BLaER1 (cell line): Measurements from ENCODE around the gene FOXP4.

Experiments used
- H3K27ac ChIP-seq: shearing (Covaris generic); formaldehyde crosslinking; 2 replicates; pipeline ENCODE4 v1.8.1; 2022
- H3K27me3 ChIP-seq: shearing (Covaris generic); formaldehyde crosslinking; 2 replicates; pipeline ENCODE4 v1.8.1; 2022
- H3K36me3 ChIP-seq: shearing (Covaris generic); formaldehyde crosslinking; 2 replicates; pipeline ENCODE4 v1.8.1; 2022
- H3K4me1 ChIP-seq: shearing (Covaris generic); formaldehyde crosslinking; 2 replicates; pipeline ENCODE4 v1.8.1; 2022
- H3K4me2 ChIP-seq: shearing (Covaris generic); formaldehyde crosslinking; 2 replicates; pipeline ENCODE4 v1.8.1; 2022
- H3K4me3 ChIP-seq: shearing (Covaris generic); formaldehyde crosslinking; 2 replicates; pipeline ENCODE4 v1.8.1; 2022
- H3K9ac ChIP-seq: shearing (Covaris generic); formaldehyde crosslinking; 2 replicates; pipeline ENCODE4 v1.8.1; 2022
- H3K9me3 ChIP-seq: shearing (Covaris generic); formaldehyde crosslinking; 2 replicates; pipeline ENCODE4 v1.8.1; 2022
- H4K20me1 ChIP-seq: shearing (Covaris generic); formaldehyde crosslinking; 2 replicates; pipeline ENCODE4 v1.8.1; 2022
- Cebpa-rat ChIP-seq: shearing (Covaris generic); IDR thresholded peaks from 2 replicates; pipeline ENCODE4 v1.8.1; 2022

The FOXP4 gene

GRCh38 chr6:41621367-41621766 is 75.2 kb downstream of the FOXP4 start:
- no peak for TF ChIP-seq Cebpa-rat
- peaks cover 65% of the 10 kb centered on the region for H3K4me1 ChIP-seq
- H3K36me3 ChIP-seq: no peaks in the 10 kb centered on the region
- H3K9me3 ChIP-seq: peaks cover 24% of the 10 kb centered on the region
- no peaks in the 10 kb centered on the region for H3K27me3 ChIP-seq
- no peak overlapping the region for H3K9ac ChIP-seq
- no peak overlapping the region for H3K4me2 ChIP-seq
- H4K20me1 ChIP-seq: no peaks in the 10 kb centered on the region
- no peak overlapping the region for H3K4me3 ChIP-seq
- no peak overlapping the region for H3K27ac ChIP-seq

GRCh38 chr6:41621802-41622201 is 75.6 kb downstream of the FOXP4 start:
- no peaks in the 10 kb centered on the region for H4K20me1 ChIP-seq
- H3K9ac ChIP-seq: no peak overlapping the region
- no peaks in the 10 kb centered on the region for H3K36me3 ChIP-seq
- peaks cover 70% of the 10 kb centered on the region for H3K4me1 ChIP-seq
- no peak for TF ChIP-seq Cebpa-rat
- H3K4me3 ChIP-seq: no peak overlapping the region
- peaks cover 24% of the 10 kb centered on the region for H3K9me3 ChIP-seq
- no peaks in the 10 kb centered on the region for H3K27me3 ChIP-seq
- H3K27ac ChIP-seq: peak overlapping the region; percentile 96
- H3K4me2 ChIP-seq: peak overlapping the region; percentile 84

- no peak for TF ChIP-seq Cebpa-rat
- Histone ChIP-seq H3K36me3 (no peaks in the 10 kb centered on the region), H3K9me3 (peaks cover 24% of the 10 kb centered on the region), H3K9ac (peak overlapping the region; percentile 78), H3K4me1 (peaks cover 76% of the 10 kb centered on the region), H3K27me3 (no peaks in the 10 kb centered on the region), H3K4me2 (peak overlapping the region; percentile 84), H4K20me1 (no peaks in the 10 kb centered on the region), H3K4me3 (no peak overlapping the region), H3K27ac (peak overlapping the region; percentile 96)
Observed at GRCh38 chr6:41622206-41622988, 76.2 kb downstream of the FOXP4 start.

- no peaks in the 10 kb centered on the region for H4K20me1 ChIP-seq
Observed at GRCh38 chr6:41623330-41623729, 77.1 kb downstream of the FOXP4 start.

GRCh38 chr6:41624621-41625380 is 78.6 kb downstream of the FOXP4 start:
- H3K4me3 ChIP-seq: peak overlapping the region; percentile 43
- H4K20me1 ChIP-seq: no peaks in the 10 kb centered on the region
- no peaks in the 10 kb centered on the region for H3K27me3 ChIP-seq
- peaks cover 24% of the 10 kb centered on the region for H3K9me3 ChIP-seq
- no peaks in the 10 kb centered on the region for H3K36me3 ChIP-seq
- H3K4me2 ChIP-seq: peak overlapping the region; percentile 84
- H3K27ac ChIP-seq: peak overlapping the region; percentile 96
- peak overlapping the region; percentile 78 for H3K9ac ChIP-seq
- peaks cover 80% of the 10 kb centered on the region for H3K4me1 ChIP-seq
- TF ChIP-seq Cebpa-rat: no peak

More at GRCh38 chr6:41623330-41623729, 77.1 kb downstream of the FOXP4 start:
- H3K4me2 ChIP-seq: peak overlapping the region; percentile 84
- H3K4me1 ChIP-seq: peaks cover 77% of the 10 kb centered on the region
- H3K9me3 ChIP-seq: peaks cover 24% of the 10 kb centered on the region
- H3K27me3 ChIP-seq: no peaks in the 10 kb centered on the region
- peak overlapping the region; percentile 78 for H3K9ac ChIP-seq
- peak overlapping the region; percentile 96 for H3K27ac ChIP-seq
- TF ChIP-seq Cebpa-rat: no peak
- no peaks in the 10 kb centered on the region for H3K36me3 ChIP-seq
- 0 out of 2 replicates have a peak overlapping the region, but pooled peaks have one; percentile 28 for H3K4me3 ChIP-seq

DNA sequence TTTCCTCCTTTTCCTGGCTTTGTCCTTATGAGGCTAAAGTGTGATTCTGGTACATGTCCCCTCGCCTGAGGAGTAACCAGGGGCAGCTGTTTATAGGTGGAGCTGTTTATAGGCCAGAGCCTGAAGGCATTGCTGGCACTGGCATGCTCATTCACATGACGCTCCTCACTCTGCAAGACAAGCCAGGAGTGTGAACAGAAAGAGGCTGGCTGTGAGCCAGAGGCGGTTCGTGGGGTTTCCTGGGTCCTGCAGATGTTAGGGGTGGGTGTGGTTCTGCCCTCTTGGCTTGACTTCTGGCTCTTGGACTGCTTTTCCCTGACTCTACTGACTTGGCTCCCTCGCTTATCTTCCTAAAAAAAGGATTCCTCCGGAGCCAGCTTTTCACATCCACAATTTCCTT is 79.3 kb downstream of the FOXP4 start:
- peak overlapping the region; percentile 43; the same call in 1 of the 2 replicates for H3K4me3 ChIP-seq
- H4K20me1 ChIP-seq: no peaks in the 10 kb centered on the region
- H3K4me1 ChIP-seq: peaks cover 85% of the 10 kb centered on the region
- peak overlapping the region; percentile 84 for H3K4me2 ChIP-seq
- H3K9ac ChIP-seq: peak overlapping the region; percentile 78
- no peak for TF ChIP-seq Cebpa-rat
- H3K36me3 ChIP-seq: no peaks in the 10 kb centered on the region
- peaks cover 19% of the 10 kb centered on the region for H3K9me3 ChIP-seq
- no peaks in the 10 kb centered on the region for H3K27me3 ChIP-seq
- peak overlapping the region; percentile 96 for H3K27ac ChIP-seq

GRCh38 chr6:41626022-41626421 is 79.8 kb downstream of the FOXP4 start:
- Histone ChIP-seq H3K4me2 (peak overlapping the region; percentile 84), H3K9me3 (peaks cover 13% of the 10 kb centered on the region), H3K36me3 (no peaks in the 10 kb centered on the region), H4K20me1 (no peaks in the 10 kb centered on the region), H3K4me1 (peaks cover 88% of the 10 kb centered on the region), H3K27ac (peak overlapping the region; percentile 96), H3K9ac (peak overlapping the region; percentile 78), H3K4me3 (peak overlapping the region; percentile 26; the same call in 1 of the 2 replicates), H3K27me3 (no peaks in the 10 kb centered on the region)
- no peak for TF ChIP-seq Cebpa-rat

- no peak for TF ChIP-seq Cebpa-rat
- Histone ChIP-seq H3K4me3 (peak overlapping the region; percentile 26; the same call in 1 of the 2 replicates), H3K27ac (peak overlapping the region; percentile 96), H3K9ac (peak overlapping the region; percentile 78), H3K9me3 (peaks cover 4% of the 10 kb centered on the region), H3K4me1 (peaks cover 88% of the 10 kb centered on the region), H3K4me2 (peak overlapping the region; percentile 84), H4K20me1 (no peaks in the 10 kb centered on the region), H3K27me3 (no peaks in the 10 kb centered on the region), H3K36me3 (no peaks in the 10 kb centered on the region)
Observed at GRCh38 chr6:41626917-41627316, 80.7 kb downstream of the FOXP4 start.

GRCh38 chr6:41629128-41629527 is 82.9 kb downstream of the FOXP4 start:
- no peak overlapping the region for H3K9ac ChIP-seq
- TF ChIP-seq Cebpa-rat: no peak
- no peaks in the 10 kb centered on the region for H3K9me3 ChIP-seq
- no peaks in the 10 kb centered on the region for H4K20me1 ChIP-seq
- peak overlapping the region; percentile 11; the same call in 1 of the 2 replicates for H3K4me2 ChIP-seq
- peak overlapping the region; percentile 31; the same call in 1 of the 2 replicates for H3K27ac ChIP-seq
- H3K27me3 ChIP-seq: no peaks in the 10 kb centered on the region
- peaks cover 82% of the 10 kb centered on the region for H3K4me1 ChIP-seq
- no peak overlapping the region for H3K4me3 ChIP-seq
- H3K36me3 ChIP-seq: no peaks in the 10 kb centered on the region

- Histone ChIP-seq H3K4me3 (no peak overlapping the region), H4K20me1 (no peaks in the 10 kb centered on the region), H3K4me1 (peaks cover 83% of the 10 kb centered on the region), H3K9ac (no peak overlapping the region), H3K4me2 (peak overlapping the region; percentile 11; the same call in 1 of the 2 replicates), H3K36me3 (no peaks in the 10 kb centered on the region), H3K27ac (peak overlapping the region; percentile 31; the same call in 1 of the 2 replicates), H3K27me3 (no peaks in the 10 kb centered on the region), H3K9me3 (no peaks in the 10 kb centered on the region)
- no peak for TF ChIP-seq Cebpa-rat
Observed at GRCh38 chr6:41630069-41630468, 83.9 kb downstream of the FOXP4 start.
